AG04449 (cell line): ENCODE results near the gene RNF220.

ENCODE experiments used
- CTCF ChIA-PET: fragments of 350-600 bp; formaldehyde crosslinking; extraction: SDS; loops from one replicate; lab custom pipeline; 2021; ENCODE audit warnings: antibody characterized with exemption; lab: Yijun Ruan, JAX
- POLR2A ChIA-PET: fragments of 400-600, 350-600 bp; formaldehyde crosslinking; extraction: SDS; loops from one replicate; lab custom pipeline; 2020; ENCODE audit warnings: antibody characterized with exemption, inconsistent platforms; lab: Yijun Ruan, JAX
- DNase-seq: peaks from one replicate; pipeline ENCODE4 v3.0.0-alpha.2; 2010; ENCODE audit warnings: low read depth, low spot score
- H3K4me3 ChIP-seq: 2 replicates; pipeline ENCODE4 v1.5.1; 2011; ENCODE audit warnings: low read depth, mild to moderate bottlenecking, control low read depth, low read length
- TF ChIP-seq, protein P1 (sequence below): IDR thresholded peaks from one replicate; pipeline ENCODE4 v1.5.1; 2011; ENCODE audit warnings: mild to moderate bottlenecking, moderate library complexity, low read length, control low read depth, inconsistent platforms; ENCODE audit not compliant: insufficient read depth; ENCODE audit errors: missing control alignments

The RNF220 gene

DNA sequence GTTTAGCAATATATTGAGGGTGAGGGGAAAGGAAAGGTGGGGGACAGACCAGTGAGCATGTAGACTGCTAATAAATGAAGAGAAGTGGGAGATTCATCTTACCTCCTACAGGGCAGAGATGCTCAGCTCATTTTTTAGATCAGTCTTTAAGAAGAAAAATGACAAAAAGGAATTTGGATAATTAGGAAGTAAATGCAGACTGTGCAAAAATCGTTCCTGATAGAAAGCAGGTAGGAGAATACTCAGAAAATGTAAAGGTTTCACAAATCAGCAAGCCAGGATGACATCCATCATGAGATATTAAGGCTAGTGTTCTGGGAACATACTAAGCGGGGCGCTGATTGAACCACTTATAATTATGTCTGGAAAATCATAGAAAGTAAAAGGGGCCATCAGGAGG is 106.3 kb downstream of the RNF220 start:
- ChIA-PET CTCF (no interaction called here), POLR2A (no interaction called here)
- TF ChIP-seq, protein P1, sequence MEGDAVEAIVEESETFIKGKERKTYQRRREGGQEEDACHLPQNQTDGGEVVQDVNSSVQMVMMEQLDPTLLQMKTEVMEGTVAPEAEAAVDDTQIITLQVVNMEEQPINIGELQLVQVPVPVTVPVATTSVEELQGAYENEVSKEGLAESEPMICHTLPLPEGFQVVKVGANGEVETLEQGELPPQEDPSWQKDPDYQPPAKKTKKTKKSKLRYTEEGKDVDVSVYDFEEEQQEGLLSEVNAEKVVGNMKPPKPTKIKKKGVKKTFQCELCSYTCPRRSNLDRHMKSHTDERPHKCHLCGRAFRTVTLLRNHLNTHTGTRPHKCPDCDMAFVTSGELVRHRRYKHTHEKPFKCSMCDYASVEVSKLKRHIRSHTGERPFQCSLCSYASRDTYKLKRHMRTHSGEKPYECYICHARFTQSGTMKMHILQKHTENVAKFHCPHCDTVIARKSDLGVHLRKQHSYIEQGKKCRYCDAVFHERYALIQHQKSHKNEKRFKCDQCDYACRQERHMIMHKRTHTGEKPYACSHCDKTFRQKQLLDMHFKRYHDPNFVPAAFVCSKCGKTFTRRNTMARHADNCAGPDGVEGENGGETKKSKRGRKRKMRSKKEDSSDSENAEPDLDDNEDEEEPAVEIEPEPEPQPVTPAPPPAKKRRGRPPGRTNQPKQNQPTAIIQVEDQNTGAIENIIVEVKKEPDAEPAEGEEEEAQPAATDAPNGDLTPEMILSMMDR = no peak
- DNase-seq = no peak
- no peak overlapping the region for H3K4me3 ChIP-seq

DNA sequence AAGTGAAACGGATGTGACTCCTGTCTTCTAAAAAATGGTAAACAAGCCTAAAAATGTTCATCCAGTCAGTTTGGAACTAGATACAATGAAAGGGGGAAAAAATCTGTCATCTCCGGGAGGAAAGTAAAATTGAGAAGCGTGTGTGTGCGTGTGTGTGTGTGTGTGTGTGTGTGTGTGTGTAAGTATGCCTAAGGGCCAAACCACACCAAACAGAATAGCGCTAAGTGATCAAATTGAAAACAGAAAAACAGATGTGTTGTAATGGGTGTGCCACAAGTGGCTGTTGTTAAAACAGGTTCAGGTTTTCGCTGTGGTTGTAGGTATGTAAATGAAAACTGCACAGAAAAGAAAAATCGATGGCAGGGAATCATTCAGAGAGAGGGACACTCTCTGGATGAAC is 106.7 kb downstream of the RNF220 start:
- no peak overlapping the region for H3K4me3 ChIP-seq
- TF ChIP-seq, protein P1 = no peak
- no peak for DNase-seq
- ChIA-PET POLR2A (no interaction called here), CTCF (no interaction called here)

DNA sequence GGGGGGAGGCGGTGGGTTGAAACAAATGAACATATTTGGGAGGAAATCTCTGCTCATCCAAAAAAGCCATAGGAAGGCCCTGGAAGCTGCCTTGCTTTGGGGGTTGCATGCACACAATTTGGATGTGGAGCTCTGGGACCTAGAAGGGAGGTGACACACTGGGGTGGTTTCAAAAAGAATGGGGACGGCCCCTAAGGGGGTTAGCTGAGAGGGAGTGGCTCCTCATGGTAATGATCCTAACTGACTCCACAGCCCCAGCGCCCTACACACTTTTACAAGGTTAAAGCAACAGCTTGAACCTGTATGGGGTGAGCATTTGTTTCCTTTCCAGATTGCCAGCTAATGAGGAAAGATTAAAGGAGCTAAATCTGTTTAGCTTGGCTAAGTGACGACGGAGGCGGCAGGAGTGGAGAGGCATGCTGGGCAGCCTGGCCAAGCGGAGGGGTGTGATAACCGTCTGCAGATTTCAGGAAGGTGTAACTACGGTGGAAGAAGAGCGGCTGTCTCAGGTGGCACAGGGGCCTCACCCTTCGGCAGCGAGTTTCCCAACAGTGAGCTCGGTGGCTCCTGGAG is 107.3 kb downstream of the RNF220 start:
- POLR2A ChIA-PET = no interaction called here
- H3K4me3 ChIP-seq = no peak overlapping the region
- TF ChIP-seq, protein P1 = no peak
- CTCF ChIA-PET = no interaction called here
- DNase-seq = no peak

DNA sequence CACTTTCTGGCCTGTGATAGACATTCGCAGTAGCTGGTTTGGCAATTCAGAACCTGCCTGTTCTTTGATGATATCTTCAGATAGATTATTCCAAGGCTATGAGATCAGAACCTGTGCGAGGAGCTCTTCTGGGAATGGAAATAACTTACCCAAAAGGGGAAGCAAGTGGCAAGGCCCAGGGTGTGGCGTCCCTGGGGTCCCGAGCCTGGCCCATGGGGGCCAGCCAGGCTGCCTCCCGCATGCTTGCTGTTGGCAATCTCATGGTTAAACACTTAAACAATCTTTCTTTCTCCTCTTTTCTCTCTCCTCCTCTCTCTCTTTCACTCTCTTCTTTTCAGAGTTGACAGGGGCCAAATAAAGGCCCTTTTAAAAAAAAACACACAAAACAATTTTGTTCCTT is 108.1 kb downstream of the RNF220 start:
- H3K4me3 ChIP-seq = no peak overlapping the region
- TF ChIP-seq, protein P1 = no peak
- no peak for DNase-seq
- POLR2A ChIA-PET = no interaction called here
- CTCF ChIA-PET = no interaction called here

DNA sequence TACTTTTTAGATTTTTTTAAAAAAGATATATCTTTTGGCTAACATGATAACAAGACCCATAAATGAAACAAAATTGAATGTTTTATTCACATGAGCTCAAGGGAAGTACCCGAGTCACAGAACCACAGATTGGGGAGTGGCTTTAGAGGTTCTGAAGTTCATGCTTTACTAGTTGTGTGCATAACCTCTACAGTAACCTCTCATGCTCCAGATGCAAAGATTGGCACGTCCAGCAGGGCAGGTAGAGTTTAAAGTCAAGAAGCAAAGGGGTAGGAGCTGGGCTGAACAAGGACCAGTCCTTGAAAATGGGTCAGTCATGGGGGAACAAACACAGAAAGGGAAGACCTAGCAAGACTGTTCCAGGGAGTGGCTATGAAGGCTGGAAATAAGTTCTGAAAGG is 109.6 kb downstream of the RNF220 start:
- no peak overlapping the region for H3K4me3 ChIP-seq
- ChIA-PET POLR2A (no interaction called here), CTCF (interaction anchor here (1.0 kb wide), 1 partner anchor 81 kb away, joined by 4 read pairs; no protein-coding TSS in a partner anchor)
- TF ChIP-seq, protein P1 = no peak
- DNase-seq = no peak

DNA sequence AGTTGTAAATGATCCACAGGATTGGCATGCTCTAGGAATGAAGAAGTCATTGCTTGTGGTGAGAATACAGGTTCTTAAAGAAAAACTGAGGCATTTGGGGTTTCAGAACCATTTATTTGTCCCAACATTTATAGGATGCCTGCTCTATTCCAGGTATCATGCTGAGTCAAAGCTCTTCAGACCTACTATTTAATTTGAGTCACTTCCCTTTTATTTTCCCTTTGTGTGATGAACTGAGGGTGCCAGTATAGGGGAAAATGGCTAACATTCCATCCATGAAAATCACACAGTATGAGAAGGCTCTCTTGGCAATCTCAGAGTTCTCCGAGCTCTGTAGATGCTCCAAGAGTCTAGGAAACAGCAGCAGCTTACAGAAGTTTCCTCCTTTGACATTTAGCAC is 110.4 kb downstream of the RNF220 start:
- CTCF ChIA-PET = interaction anchor here (1.0 kb wide), 1 partner anchor 80 kb away, joined by 4 read pairs; no protein-coding TSS in a partner anchor
- TF ChIP-seq, protein P1 = no peak
- no peak overlapping the region for H3K4me3 ChIP-seq
- no peak for DNase-seq
- POLR2A ChIA-PET = no interaction called here
